MG63 (cell line): ENCODE measurements around the gene AP1B1. TPM values are rescaled to one million over a fixed set of nuclear protein-coding genes. Genes with fewer than 3 reads are reported as not detected.
A peak's percentile ranks its signal among the peaks of the same experiment; 100 is the strongest.

Experiments
- DNase-seq: peaks from one replicate; pipeline ENCODE4 v3.0.0-alpha.2; 2020
- H3K27me3 ChIP-seq: fragments of 250-450 bp; sonication (Bioruptor Pico); 2 replicates; pipeline ENCODE4 v1.5.1; 2020; ENCODE audit warnings: mild to moderate bottlenecking, moderate library complexity
- H3K36me3 ChIP-seq: fragments of 250-450 bp; sonication (Bioruptor Pico); 2 replicates; pipeline ENCODE4 v1.5.1; 2020; ENCODE audit warnings: mild to moderate bottlenecking, moderate library complexity
- H3K4me3 ChIP-seq: fragments of 250-450 bp; sonication (Bioruptor Pico); 2 replicates; pipeline ENCODE4 v1.5.1; 2020; ENCODE audit warnings: mild to moderate bottlenecking, moderate library complexity
- H3K9me3 ChIP-seq: fragments of 250-450 bp; sonication (Bioruptor Pico); 2 replicates; pipeline ENCODE4 v1.5.1; 2020; ENCODE audit warnings: mild to moderate bottlenecking, moderate library complexity
- total RNA-seq: library from RNA; depleted of rRNA; stranded (reverse); fragments of >200 nt; shearing (Covaris generic); gene quantifications from 2 replicates; pipeline ENCODE4 v1.2.3, GENCODE V29; 2014; ENCODE audit warnings: low replicate concordance

Gene AP1B1
- total RNA-seq, 1 experiment from 2014 or later: 75.2 TPM

- Histone ChIP-seq H3K9me3 (no peaks in the 10 kb centered on the region), H3K4me3 (no peak overlapping the region), H3K27me3 (no peaks in the 10 kb centered on the region), H3K36me3 (peaks cover 11% of the 10 kb centered on the region)
- no peak for DNase-seq
Measured at GRCh38 chr22:29330291-29330690, 58.1 kb downstream of the AP1B1 start.

- peaks cover 11% of the 10 kb centered on the region for H3K36me3 ChIP-seq
- H3K4me3 ChIP-seq: no peak overlapping the region
- H3K9me3 ChIP-seq: no peaks in the 10 kb centered on the region
- DNase-seq: no peak
- no peaks in the 10 kb centered on the region for H3K27me3 ChIP-seq
Measured at GRCh38 chr22:29329581-29329980, 58.8 kb downstream of the AP1B1 start.

GRCh38 chr22:29328566-29329500, 59.5 kb downstream of the AP1B1 start:
- H3K9me3 ChIP-seq: no peaks in the 10 kb centered on the region
- no peak overlapping the region for H3K4me3 ChIP-seq
- DNase-seq: peak; percentile 27
- H3K27me3 ChIP-seq: no peaks in the 10 kb centered on the region
- peaks cover 11% of the 10 kb centered on the region for H3K36me3 ChIP-seq

- no peak overlapping the region for H3K4me3 ChIP-seq
- DNase-seq: no peak
- H3K9me3 ChIP-seq: no peaks in the 10 kb centered on the region
- H3K36me3 ChIP-seq: peaks cover 11% of the 10 kb centered on the region
- H3K27me3 ChIP-seq: no peaks in the 10 kb centered on the region
Measured at GRCh38 chr22:29328055-29328454, 60.3 kb downstream of the AP1B1 start.

GRCh38 chr22:29327089-29327764, 61.1 kb downstream of the AP1B1 start:
- Histone ChIP-seq H3K36me3 (peaks cover 11% of the 10 kb centered on the region), H3K9me3 (no peaks in the 10 kb centered on the region), H3K27me3 (no peaks in the 10 kb centered on the region), H3K4me3 (no peak overlapping the region)
- no peak for DNase-seq

GRCh38 chr22:29326481-29326880, 61.9 kb downstream of the AP1B1 start:
- no peak for DNase-seq
- H3K36me3 ChIP-seq: peaks cover 11% of the 10 kb centered on the region
- H3K9me3 ChIP-seq: no peaks in the 10 kb centered on the region
- no peaks in the 10 kb centered on the region for H3K27me3 ChIP-seq
- no peak overlapping the region for H3K4me3 ChIP-seq

GRCh38 chr22:29325785-29326315, 62.5 kb downstream of the AP1B1 start:
- Histone ChIP-seq H3K4me3 (no peak overlapping the region), H3K27me3 (no peaks in the 10 kb centered on the region)
- DNase-seq: no peak

GRCh38 chr22:29325356-29325755, 63.0 kb downstream of the AP1B1 start:
- Histone ChIP-seq H3K27me3 (no peaks in the 10 kb centered on the region), H3K36me3 (peaks cover 11% of the 10 kb centered on the region), H3K9me3 (no peaks in the 10 kb centered on the region), H3K4me3 (no peak overlapping the region)
- DNase-seq: no peak

More at GRCh38 chr22:29325785-29326315, 62.5 kb downstream of the AP1B1 start:
- no peaks in the 10 kb centered on the region for H3K9me3 ChIP-seq
- H3K36me3 ChIP-seq: peaks cover 11% of the 10 kb centered on the region

GRCh38 chr22:29323641-29324040, 64.7 kb downstream of the AP1B1 start:
- Histone ChIP-seq H3K36me3 (peaks cover 11% of the 10 kb centered on the region), H3K27me3 (no peaks in the 10 kb centered on the region), H3K9me3 (no peaks in the 10 kb centered on the region), H3K4me3 (no peak overlapping the region)
- DNase-seq: no peak

- Histone ChIP-seq H3K9me3 (no peaks in the 10 kb centered on the region), H3K27me3 (no peaks in the 10 kb centered on the region), H3K36me3 (no peaks in the 10 kb centered on the region), H3K4me3 (no peak overlapping the region)
- DNase-seq: no peak
Measured at GRCh38 chr22:29320546-29320945, 67.8 kb downstream of the AP1B1 start.

GRCh38 chr22:29319072-29319471, 69.3 kb downstream of the AP1B1 start:
- no peaks in the 10 kb centered on the region for H3K9me3 ChIP-seq
- peaks cover 5% of the 10 kb centered on the region; the same call in 1 of the 2 replicates for H3K27me3 ChIP-seq
- no peak for DNase-seq
- H3K4me3 ChIP-seq: no peak overlapping the region
- no peaks in the 10 kb centered on the region for H3K36me3 ChIP-seq

- no peak for DNase-seq
- H3K27me3 ChIP-seq: peaks cover 5% of the 10 kb centered on the region; the same call in 1 of the 2 replicates
- H3K9me3 ChIP-seq: no peaks in the 10 kb centered on the region
- H3K4me3 ChIP-seq: no peak overlapping the region
- no peaks in the 10 kb centered on the region for H3K36me3 ChIP-seq
Measured at GRCh38 chr22:29317827-29318454, 70.4 kb downstream of the AP1B1 start.

- DNase-seq: no peak
- Histone ChIP-seq H3K9me3 (no peaks in the 10 kb centered on the region), H3K36me3 (peaks cover 8% of the 10 kb centered on the region), H3K27me3 (peaks cover 5% of the 10 kb centered on the region; the same call in 1 of the 2 replicates), H3K4me3 (no peak overlapping the region)
Measured at GRCh38 chr22:29316141-29316828, 72.1 kb downstream of the AP1B1 start.

- Histone ChIP-seq H3K36me3 (peaks cover 11% of the 10 kb centered on the region), H3K27me3 (peaks cover 5% of the 10 kb centered on the region; the same call in 1 of the 2 replicates), H3K9me3 (no peaks in the 10 kb centered on the region), H3K4me3 (no peak within 1 kb of the TSS)
- no peak for DNase-seq
Measured at GRCh38 chr22:29315286-29316140, 72.9 kb downstream of the AP1B1 start, which contains the start of gene RASL10A. RASL10A (minus strand) TSS chr22:29315697; CDS start chr22:29315246, 451 bp downstream.

- Histone ChIP-seq H3K9me3 (no peaks in the 10 kb centered on the region), H3K36me3 (peaks cover 11% of the 10 kb centered on the region), H3K27me3 (peaks cover 5% of the 10 kb centered on the region; the same call in 1 of the 2 replicates), H3K4me3 (no peak overlapping the region)
- DNase-seq: no peak
Measured at GRCh38 chr22:29314537-29315285, 73.7 kb downstream of the AP1B1 start.
